Thymus (tissue), 11 donors: ENCODE results near the gene LRP2. TPM values are rescaled to one million over a fixed set of nuclear protein-coding genes. Genes with fewer than 3 reads are reported as not detected.

Source experiments
- DNase-seq, 9 donors: peaks; one replicate each; pipeline ENCODE4 v3.0.0-alpha.2; 2013; ENCODE audit warnings: low spot score in 9 of 9, low read depth in 6 of 9, missing footprints in 1 of 9
- H3K27ac ChIP-seq, 2 donors: one replicate each; pipeline ENCODE4 v1.5.1; 2013; ENCODE audit warnings: control low read depth in 1 of 2, low read depth in 1 of 2, low read length in 1 of 2, mild to moderate bottlenecking in 1 of 2, moderate library complexity in 1 of 2
- H3K27me3 ChIP-seq, 2 donors: one replicate each; pipeline ENCODE4 v1.5.1; 2013; ENCODE audit warnings: low read length in 1 of 2; ENCODE audit not compliant: control insufficient read depth in 2 of 2, insufficient read depth in 1 of 2
- H3K36me3 ChIP-seq, 2 donors: one replicate each; pipeline ENCODE4 v1.5.1; 2013; ENCODE audit warnings: low read length in 1 of 2, mild to moderate bottlenecking in 1 of 2, moderate library complexity in 1 of 2; ENCODE audit not compliant: control insufficient read depth in 2 of 2, insufficient read depth in 2 of 2
- H3K4me1 ChIP-seq, 2 donors: one replicate each; pipeline ENCODE4 v1.5.1; 2013; ENCODE audit warnings: low read length in 2 of 2; ENCODE audit not compliant: control insufficient read depth in 2 of 2, insufficient read depth in 2 of 2
- H3K4me3 ChIP-seq, 2 donors: one replicate each; pipeline ENCODE4 v1.5.1; 2013; ENCODE audit warnings: low read length in 2 of 2, control low read depth in 1 of 2, mild to moderate bottlenecking in 1 of 2
- H3K9me3 ChIP-seq, 2 donors: one replicate each; pipeline ENCODE4 v1.5.1; 2013; ENCODE audit warnings: low read length in 1 of 2, mild to moderate bottlenecking in 1 of 2; ENCODE audit not compliant: control insufficient read depth in 2 of 2, insufficient read depth in 1 of 2
- WGBS: extraction: QIAGEN DNeasy Blood & Tissue Kit; methylation state at CpG from one replicate; pipeline ENCODE4 v1.1.7; 2013; 5-methylcytosine and 5-hydroxymethylcytosine counted together
- polyA plus RNA-seq: library from polyadenylated mRNA; stranded (reverse); fragments of 200-250 nt; gene quantifications from one replicate; pipeline ENCODE4 v1.2.3, GENCODE V29; 2013
- total RNA-seq: library from RNA; stranded (reverse); fragments of 120-200 nt; gene quantifications from one replicate; pipeline ENCODE4 v1.2.4, GENCODE V29; 2013
- donor health status: healthy.

The LRP2 gene
- total and polyA plus RNA-seq, 2 donors, result 0.05 to 0.09 TPM

DNA sequence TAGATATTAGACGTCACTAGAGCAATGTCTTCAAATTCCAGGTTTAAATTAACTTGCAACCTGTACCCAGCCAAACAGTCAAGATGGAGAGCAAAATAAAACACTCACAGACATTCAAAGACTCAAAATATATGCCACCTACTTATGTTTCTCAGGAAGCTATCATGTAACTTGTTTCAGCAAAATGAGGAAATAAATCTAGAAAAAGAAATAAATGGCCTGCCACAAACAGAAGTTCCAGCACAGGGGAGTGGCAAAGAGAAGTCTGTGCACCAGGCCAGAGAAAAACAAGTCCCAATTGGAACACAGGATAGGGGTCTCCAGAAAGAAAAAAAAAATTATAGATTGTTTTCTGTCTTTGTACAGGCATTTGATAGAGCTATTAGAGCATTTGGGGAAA lies 96.7 kb downstream of the LRP2 start:
- WGBS, result 64% methylated on average over 1 of the region's 1 CpG

DNA sequence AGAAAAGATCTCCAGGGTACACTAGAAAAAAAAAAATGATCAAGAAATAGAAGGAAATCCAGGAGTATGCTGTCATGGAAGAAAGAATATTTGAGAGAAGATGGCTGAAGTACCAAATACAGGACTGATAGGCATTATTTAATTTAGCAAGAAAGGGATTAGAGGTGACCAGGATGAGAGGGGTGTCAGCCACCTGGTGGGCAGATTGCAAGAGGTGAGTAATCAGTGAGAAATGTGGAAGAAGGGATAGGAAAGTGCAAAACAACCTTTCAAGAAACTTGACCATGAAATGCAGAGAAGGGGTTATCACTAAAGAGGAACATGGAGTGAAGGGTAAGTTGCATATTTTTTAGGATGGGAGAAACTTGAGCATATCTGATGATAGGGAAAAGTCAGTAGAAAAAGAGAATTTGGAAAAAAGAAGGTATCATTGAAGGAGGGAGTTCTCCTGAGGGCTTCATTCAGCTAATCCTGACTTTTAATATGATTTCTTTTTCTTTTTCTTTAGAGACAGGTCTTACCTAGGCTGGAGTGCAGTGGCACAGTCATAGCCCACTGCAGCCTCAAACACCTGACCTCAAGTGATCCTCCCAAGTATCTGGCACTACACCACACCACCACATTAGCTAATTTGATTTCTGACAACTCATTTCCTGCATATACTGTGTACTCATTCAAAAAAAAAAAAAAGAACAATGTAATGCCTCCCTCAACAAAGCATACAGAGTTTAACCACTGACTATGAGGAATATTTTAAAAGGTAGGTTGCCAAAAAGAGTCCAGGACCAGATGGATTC lies 101.3 kb downstream of the LRP2 start:
- DNase-seq, result no peak
- no peaks in the 10 kb centered on the region for H3K36me3 ChIP-seq
- H3K27me3 ChIP-seq, result no peaks in the 10 kb centered on the region
- H3K4me1 ChIP-seq, result no peaks in the 10 kb centered on the region
- no peak overlapping the region for H3K4me3 ChIP-seq
- no peaks in the 10 kb centered on the region for H3K9me3 ChIP-seq
- H3K27ac ChIP-seq, result no peak overlapping the region

More for the DNA sequence above, 96.7 kb downstream of the LRP2 start:
- Histone ChIP-seq H3K27me3 (no peaks in the 10 kb centered on the region), H3K27ac (no peak overlapping the region), H3K4me3 (no peak overlapping the region), H3K36me3 (no peaks in the 10 kb centered on the region), H3K9me3 (no peaks in the 10 kb centered on the region), H3K4me1 (no peaks in the 10 kb centered on the region)
- no peak for DNase-seq

DNA sequence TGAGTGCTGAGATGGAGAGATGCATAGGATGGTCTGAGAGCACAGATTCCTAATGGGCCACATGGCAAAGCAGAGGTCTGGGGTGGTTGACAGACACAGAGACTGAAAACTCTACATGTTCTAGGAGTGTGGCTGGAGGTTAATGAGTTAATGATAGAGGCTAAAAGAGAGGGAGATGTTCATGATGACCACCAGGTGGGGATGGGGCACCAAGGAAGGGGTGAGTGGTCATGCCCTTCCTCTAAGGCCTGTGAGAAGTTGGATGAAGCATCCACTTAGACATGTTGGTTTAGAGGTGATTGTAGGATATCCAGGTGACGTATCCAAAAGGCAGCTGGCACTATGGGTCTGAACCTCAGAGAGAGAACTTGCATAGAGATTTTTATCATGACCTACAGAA lies 102.1 kb downstream of the LRP2 start:
- H3K4me3 ChIP-seq, result no peak overlapping the region
- no peaks in the 10 kb centered on the region for H3K9me3 ChIP-seq
- no peak overlapping the region for H3K27ac ChIP-seq
- H3K27me3 ChIP-seq, result no peaks in the 10 kb centered on the region
- no peaks in the 10 kb centered on the region for H3K36me3 ChIP-seq
- no peaks in the 10 kb centered on the region for H3K4me1 ChIP-seq
- DNase-seq, result no peak
- WGBS, result 96% methylated on average over 1 of the region's 1 CpG

DNA sequence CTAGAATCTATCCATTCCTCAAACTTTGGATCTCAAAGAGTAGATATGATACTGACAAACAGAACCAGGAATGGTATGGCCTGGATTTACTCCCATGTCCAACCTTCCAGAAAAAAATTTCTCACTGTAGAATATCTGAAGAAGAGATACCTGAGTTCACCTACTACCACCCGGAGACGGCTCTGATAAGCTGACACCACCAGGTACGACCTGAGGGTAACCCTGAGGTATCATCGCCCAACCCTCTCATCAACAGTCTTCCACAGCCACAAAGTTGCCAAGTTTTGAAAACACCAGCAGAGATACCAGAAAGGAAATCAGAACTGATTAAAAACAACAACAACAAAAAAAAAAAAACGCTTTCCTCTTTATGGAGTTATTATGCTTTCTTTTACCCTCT lies 102.9 kb downstream of the LRP2 start:
- Histone ChIP-seq H3K27ac (no peak overlapping the region), H3K9me3 (no peaks in the 10 kb centered on the region), H3K27me3 (no peaks in the 10 kb centered on the region), H3K4me1 (no peaks in the 10 kb centered on the region), H3K36me3 (no peaks in the 10 kb centered on the region), H3K4me3 (no peak overlapping the region)
- WGBS, result 96% methylated on average over 5 of the region's 5 CpGs
- DNase-seq, result no peak

DNA sequence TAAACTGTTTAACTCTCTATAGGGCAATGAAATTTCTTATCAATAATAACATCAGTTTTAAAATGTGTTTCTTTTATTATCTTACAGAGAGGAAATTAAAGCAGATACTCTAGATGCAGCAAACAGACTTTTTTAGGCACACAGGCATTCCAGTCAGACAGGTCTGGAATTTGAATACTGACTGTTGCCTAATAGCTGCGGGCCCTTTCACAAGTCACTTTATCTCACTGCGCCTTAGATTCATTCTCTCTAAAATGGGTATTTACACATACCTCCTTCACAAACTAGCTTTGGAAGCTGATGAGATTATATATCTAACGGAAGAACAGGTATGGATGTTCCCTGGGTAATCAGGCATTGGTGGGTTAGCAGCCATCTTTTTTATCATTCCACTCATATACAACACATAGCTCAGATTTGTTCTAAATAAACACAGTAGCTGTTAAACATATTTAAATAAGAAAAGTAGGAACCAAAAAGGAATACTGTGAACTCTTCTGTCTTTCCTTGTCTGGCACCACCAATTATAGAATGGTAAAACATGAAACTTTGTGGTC lies 104.2 kb downstream of the LRP2 start:
- no peak overlapping the region for H3K4me3 ChIP-seq
- WGBS, result 94% methylated on average over 3 of the region's 3 CpGs
- no peak for DNase-seq
- no peaks in the 10 kb centered on the region for H3K4me1 ChIP-seq
- H3K36me3 ChIP-seq, result no peaks in the 10 kb centered on the region
- H3K27me3 ChIP-seq, result no peaks in the 10 kb centered on the region
- H3K27ac ChIP-seq, result no peak overlapping the region
- no peaks in the 10 kb centered on the region for H3K9me3 ChIP-seq

DNA sequence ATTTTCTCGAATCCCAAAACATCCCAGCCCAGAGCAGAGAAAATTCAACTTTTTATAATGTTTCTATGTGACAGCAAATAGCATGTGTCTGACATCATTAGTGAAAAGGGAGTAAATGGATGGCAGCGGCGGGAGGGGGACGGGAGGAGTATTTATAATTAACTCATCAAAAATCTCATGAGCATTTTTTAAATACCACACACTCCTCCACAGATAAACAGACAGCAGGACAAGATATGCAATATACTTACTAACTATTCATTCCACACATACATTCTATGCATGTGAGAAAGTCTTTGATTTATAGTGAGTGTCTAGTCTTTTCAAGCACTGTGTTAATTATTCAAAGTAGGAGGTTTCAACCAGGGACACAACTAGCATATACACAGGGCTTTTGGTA lies 107.6 kb downstream of the LRP2 start:
- Histone ChIP-seq H3K4me1 (no peaks in the 10 kb centered on the region), H3K36me3 (no peaks in the 10 kb centered on the region), H3K4me3 (no peak overlapping the region), H3K27ac (no peak overlapping the region), H3K27me3 (no peaks in the 10 kb centered on the region), H3K9me3 (no peaks in the 10 kb centered on the region)
- DNase-seq, result no peak
- 96% methylated on average over 4 of the region's 4 CpGs for WGBS

DNA sequence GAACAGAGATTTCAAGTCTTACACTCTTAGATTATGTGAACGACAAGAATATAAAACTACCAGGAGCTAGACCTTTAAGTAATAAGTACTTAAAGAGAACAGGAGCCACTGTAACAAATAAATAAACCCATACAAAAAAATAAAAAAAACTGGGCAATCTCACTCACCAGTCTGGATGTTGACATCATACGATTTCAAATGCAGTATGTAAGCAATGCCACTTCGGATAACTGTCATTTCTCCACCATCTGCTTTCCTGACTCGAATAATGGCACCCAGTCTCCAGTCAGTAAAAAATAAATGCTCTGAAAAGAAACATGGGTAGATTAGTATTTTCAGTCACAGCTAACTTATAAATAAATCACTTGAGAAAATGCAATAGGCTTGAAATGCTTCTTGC lies 115.1 kb downstream of the LRP2 start:
- DNase-seq, result no peak
- Histone ChIP-seq H3K27ac (no peak overlapping the region), H3K27me3 (no peaks in the 10 kb centered on the region), H3K9me3 (no peaks in the 10 kb centered on the region), H3K36me3 (no peaks in the 10 kb centered on the region), H3K4me1 (no peaks in the 10 kb centered on the region), H3K4me3 (no peak overlapping the region)
- WGBS, result 96% methylated on average over 4 of the region's 4 CpGs

DNA sequence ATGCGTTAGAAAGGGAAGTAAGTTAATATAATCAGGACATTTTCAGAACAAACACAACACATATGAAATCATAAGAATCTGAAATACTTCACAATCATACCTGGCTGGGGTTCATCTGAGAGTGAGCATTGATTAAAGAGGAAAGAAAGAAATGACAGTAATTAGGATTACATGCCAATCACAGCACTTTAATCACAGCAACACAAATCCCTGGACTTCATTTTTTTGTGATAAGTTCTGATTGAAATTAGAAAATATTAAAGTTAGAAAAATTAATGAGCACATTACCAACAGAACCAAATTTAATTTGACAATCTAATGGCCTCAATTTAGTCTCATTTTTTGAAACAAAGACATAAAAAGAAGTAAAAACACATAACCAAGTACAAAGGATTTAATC lies 121.9 kb downstream of the LRP2 start:
- H3K9me3 ChIP-seq, result no peaks in the 10 kb centered on the region
- 91% methylated on average over 1 of the region's 1 CpG for WGBS
- no peak overlapping the region for H3K4me3 ChIP-seq

DNA sequence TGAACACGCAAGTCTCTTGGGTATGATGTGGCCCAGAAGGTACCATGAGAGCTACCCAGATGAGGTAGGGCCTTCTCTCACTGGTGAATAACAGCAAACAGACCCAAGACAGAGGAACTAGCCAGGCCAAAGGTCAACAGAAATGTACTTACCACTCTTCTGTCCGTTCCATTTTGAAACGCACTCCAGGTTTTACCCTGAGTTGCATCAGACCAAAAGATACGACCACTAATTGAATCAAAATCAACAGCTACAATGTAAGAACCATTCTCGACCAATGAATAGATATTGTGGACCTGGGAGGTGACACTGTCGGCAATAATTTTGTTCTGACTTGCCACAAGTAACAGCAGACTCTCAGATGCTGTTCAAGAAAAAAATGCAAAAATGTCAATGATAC lies 124.4 kb downstream of the LRP2 start:
- no peak overlapping the region for H3K4me3 ChIP-seq
- no peak for DNase-seq
- no peaks in the 10 kb centered on the region for H3K4me1 ChIP-seq
- H3K9me3 ChIP-seq, result no peaks in the 10 kb centered on the region
- WGBS, result 96% methylated on average over 6 of the region's 6 CpGs
- H3K36me3 ChIP-seq, result no peaks in the 10 kb centered on the region
- H3K27me3 ChIP-seq, result no peaks in the 10 kb centered on the region
- no peak overlapping the region for H3K27ac ChIP-seq

More for the DNA sequence above, 121.9 kb downstream of the LRP2 start:
- H3K36me3 ChIP-seq, result no peaks in the 10 kb centered on the region
- H3K4me1 ChIP-seq, result no peaks in the 10 kb centered on the region
- no peak for DNase-seq
- H3K27me3 ChIP-seq, result no peaks in the 10 kb centered on the region
- H3K27ac ChIP-seq, result no peak overlapping the region
